HEK293 (cell line): Measurements from ENCODE around the gene PSTPIP1.

Experiments
- HOXA7 ChIP-seq: sonication (generic); formaldehyde crosslinking; IDR thresholded peaks from 2 replicates; pipeline ENCODE4 v1.8.1; 2022; ENCODE audit warnings: missing genetic modification reagents, borderline replicate concordance
- ZSCAN23 ChIP-seq: fragments of 450-650 bp; formaldehyde crosslinking; IDR thresholded peaks from 2 replicates; pipeline ENCODE4 v1.5.1; 2016; ENCODE audit warnings: missing biosample characterization, missing genetic modification characterization
- TF ChIP-seq, protein P1 (sequence below): fragments of 450-650 bp; formaldehyde crosslinking; IDR thresholded peaks from 2 replicates; pipeline ENCODE4 v1.5.1; 2016; ENCODE audit warnings: missing biosample characterization, missing genetic modification characterization
- TF ChIP-seq, protein P2 (sequence below): fragments of 450-650 bp; formaldehyde crosslinking; conservative IDR thresholded peaks from 2 replicates; pipeline ENCODE4 v1.5.1; 2016; ENCODE audit warnings: low read depth, missing biosample characterization, missing genetic modification characterization

DNA sequence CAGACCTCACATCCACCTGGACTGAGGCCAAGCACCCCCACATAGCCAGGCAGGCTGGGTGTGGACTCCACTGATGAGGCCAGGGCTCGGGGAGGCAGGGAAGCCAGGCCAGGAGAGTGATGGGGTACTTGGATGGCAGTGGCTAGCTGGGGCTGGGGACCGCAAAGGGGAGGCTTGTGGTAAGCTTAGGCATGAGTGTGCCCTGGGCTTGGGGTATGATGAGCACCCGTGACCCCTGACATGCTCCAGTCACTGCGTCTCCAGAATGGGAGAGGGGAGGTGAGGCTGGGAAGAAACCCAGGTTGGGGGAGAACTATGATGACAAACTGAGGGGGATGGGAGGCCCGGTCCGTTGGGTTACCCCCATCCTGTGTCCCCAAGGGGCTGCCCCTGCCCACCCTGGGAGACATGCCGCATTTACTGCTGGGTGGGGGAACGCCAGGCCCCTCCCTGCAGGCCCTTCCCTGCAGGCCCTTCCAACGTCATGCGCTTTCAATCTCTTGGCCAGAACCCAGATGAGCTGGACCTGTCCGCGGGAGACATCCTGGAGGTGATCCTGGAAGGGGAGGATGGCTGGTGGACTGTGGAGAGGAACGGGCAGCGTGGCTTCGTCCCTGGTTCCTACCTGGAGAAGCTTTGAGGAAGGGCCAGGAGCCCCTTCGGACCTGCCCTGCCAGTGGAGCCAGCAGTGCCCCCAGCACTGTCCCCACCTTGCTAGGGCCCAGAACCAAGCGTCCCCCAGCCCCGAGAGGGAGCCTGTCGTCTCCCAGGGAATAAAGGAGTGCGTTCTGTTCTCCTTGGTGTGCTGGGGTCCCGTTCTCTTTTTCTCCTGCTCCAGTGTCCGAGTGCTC is 41.8 kb downstream of the PSTPIP1 start:
- TF ChIP-seq, protein P1, sequence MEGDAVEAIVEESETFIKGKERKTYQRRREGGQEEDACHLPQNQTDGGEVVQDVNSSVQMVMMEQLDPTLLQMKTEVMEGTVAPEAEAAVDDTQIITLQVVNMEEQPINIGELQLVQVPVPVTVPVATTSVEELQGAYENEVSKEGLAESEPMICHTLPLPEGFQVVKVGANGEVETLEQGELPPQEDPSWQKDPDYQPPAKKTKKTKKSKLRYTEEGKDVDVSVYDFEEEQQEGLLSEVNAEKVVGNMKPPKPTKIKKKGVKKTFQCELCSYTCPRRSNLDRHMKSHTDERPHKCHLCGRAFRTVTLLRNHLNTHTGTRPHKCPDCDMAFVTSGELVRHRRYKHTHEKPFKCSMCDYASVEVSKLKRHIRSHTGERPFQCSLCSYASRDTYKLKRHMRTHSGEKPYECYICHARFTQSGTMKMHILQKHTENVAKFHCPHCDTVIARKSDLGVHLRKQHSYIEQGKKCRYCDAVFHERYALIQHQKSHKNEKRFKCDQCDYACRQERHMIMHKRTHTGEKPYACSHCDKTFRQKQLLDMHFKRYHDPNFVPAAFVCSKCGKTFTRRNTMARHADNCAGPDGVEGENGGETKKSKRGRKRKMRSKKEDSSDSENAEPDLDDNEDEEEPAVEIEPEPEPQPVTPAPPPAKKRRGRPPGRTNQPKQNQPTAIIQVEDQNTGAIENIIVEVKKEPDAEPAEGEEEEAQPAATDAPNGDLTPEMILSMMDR = no peak
- TF ChIP-seq ZSCAN23 (no peak), HOXA7 (CRISPR knock-in tag) (no peak)
- TF ChIP-seq, protein P2, sequence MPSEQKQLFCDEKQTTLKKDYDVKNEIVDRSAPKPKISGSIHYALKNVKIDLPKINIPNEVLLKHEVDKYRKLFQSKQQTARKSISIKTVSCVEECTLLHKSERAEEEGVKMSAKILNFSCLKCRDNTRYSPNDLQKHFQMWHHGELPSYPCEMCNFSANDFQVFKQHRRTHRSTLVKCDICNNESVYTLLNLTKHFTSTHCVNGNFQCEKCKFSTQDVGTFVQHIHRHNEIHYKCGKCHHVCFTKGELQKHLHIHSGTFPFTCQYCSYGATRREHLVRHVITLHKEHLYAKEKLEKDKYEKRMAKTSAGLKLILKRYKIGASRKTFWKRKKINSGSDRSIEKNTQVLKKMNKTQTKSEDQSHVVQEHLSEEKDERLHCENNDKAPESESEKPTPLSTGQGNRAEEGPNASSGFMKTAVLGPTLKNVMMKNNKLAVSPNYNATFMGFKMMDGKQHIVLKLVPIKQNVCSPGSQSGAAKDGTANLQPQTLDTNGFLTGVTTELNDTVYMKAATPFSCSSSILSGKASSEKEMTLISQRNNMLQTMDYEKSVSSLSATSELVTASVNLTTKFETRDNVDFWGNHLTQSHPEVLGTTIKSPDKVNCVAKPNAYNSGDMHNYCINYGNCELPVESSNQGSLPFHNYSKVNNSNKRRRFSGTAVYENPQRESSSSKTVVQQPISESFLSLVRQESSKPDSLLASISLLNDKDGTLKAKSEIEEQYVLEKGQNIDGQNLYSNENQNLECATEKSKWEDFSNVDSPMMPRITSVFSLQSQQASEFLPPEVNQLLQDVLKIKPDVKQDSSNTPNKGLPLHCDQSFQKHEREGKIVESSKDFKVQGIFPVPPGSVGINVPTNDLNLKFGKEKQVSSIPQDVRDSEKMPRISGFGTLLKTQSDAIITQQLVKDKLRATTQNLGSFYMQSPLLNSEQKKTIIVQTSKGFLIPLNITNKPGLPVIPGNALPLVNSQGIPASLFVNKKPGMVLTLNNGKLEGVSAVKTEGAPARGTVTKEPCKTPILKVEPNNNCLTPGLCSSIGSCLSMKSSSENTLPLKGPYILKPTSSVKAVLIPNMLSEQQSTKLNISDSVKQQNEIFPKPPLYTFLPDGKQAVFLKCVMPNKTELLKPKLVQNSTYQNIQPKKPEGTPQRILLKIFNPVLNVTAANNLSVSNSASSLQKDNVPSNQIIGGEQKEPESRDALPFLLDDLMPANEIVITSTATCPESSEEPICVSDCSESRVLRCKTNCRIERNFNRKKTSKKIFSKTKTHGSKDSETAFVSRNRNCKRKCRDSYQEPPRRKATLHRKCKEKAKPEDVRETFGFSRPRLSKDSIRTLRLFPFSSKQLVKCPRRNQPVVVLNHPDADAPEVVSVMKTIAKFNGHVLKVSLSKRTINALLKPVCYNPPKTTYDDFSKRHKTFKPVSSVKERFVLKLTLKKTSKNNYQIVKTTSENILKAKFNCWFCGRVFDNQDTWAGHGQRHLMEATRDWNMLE = no peak
